ENCODE data around the gene SCAMP5. TPM values are rescaled to one million over a fixed set of nuclear protein-coding genes. Genes with fewer than 3 reads are reported as not detected.

The SCAMP5 gene
- total RNA-seq, 3 donors from 2014 or later: 7.3 to 10.8 (median 7.4) TPM

GRCh38 chr15:74955796-74956647 lies 39.3 kb upstream of the SCAMP5 start:
- no peaks in the 10 kb centered on the region for H3K9me3 ChIP-seq
- H3K36me3 ChIP-seq (ENCODE audit: low read depth): no peaks in the 10 kb centered on the region
- peak; percentile 68 for ATAC-seq
- H3K4me1 ChIP-seq (ENCODE audit: low read depth): peaks cover 34% of the 10 kb centered on the region
- DNase-seq: peak; percentile 86 to 90 (median 87)
- intact Hi-C loops (cut with DNase I, micrococcal nuclease): no loop called here
- no peak overlapping the region for H3K4me3 ChIP-seq
- peak; percentile 42 for TF ChIP-seq CTCF (IDR thresholded peaks at IDR 0.05)

- ATAC-seq (peak; percentile 85), DNase-seq (peak; percentile 89 to 93 (median 90))
- Histone ChIP-seq H3K4me3 (peak within 1 kb of the TSS; percentile 3), H3K36me3 (ENCODE audit: low read depth) (no peaks in the 10 kb centered on the region), H3K9me3 (no peaks in the 10 kb centered on the region), H3K4me1 (ENCODE audit: low read depth) (peaks cover 34% of the 10 kb centered on the region)
- intact Hi-C loops (cut with DNase I, micrococcal nuclease): no loop called here
- no peak for TF ChIP-seq CTCF (IDR thresholded peaks at IDR 0.05)
Measured at GRCh38 chr15:74956648-74957475, 38.5 kb upstream of the SCAMP5 start, which contains the start of gene RPP25. TSS of gene RPP25 (minus strand) at chr15:74956772. CDS start at chr15:74956583, 189 bp downstream.

- peak overlapping the region; percentile 7 for H3K4me3 ChIP-seq
- intact Hi-C loops (cut with DNase I, micrococcal nuclease): no loop called here
- H3K4me1 ChIP-seq (ENCODE audit: low read depth): peaks cover 34% of the 10 kb centered on the region
- TF ChIP-seq CTCF (IDR thresholded peaks at IDR 0.05): no peak
- H3K36me3 ChIP-seq (ENCODE audit: low read depth): no peaks in the 10 kb centered on the region
- DNase-seq (peak in 1 of 3 donors; percentile 64), ATAC-seq (no peak)
- H3K9me3 ChIP-seq: no peaks in the 10 kb centered on the region
Measured at GRCh38 chr15:74957476-74958035, 37.8 kb upstream of the SCAMP5 start.

- DNase-seq (peak; percentile 84 to 89 (median 85)), ATAC-seq (peak; percentile 73)
- Histone ChIP-seq H3K36me3 (ENCODE audit: low read depth) (no peaks in the 10 kb centered on the region), H3K4me1 (ENCODE audit: low read depth) (peaks cover 34% of the 10 kb centered on the region), H3K4me3 (no peak overlapping the region), H3K9me3 (no peaks in the 10 kb centered on the region)
- TF ChIP-seq CTCF (IDR thresholded peaks at IDR 0.05): peak; percentile 48
- intact Hi-C loops (cut with DNase I, micrococcal nuclease): no loop called here
Measured at GRCh38 chr15:74958320-74958907, 36.9 kb upstream of the SCAMP5 start.

GRCh38 chr15:74958908-74959585 lies 36.3 kb upstream of the SCAMP5 start:
- Histone ChIP-seq H3K36me3 (ENCODE audit: low read depth) (no peaks in the 10 kb centered on the region), H3K4me1 (ENCODE audit: low read depth) (peaks cover 31% of the 10 kb centered on the region), H3K4me3 (no peak overlapping the region), H3K9me3 (no peaks in the 10 kb centered on the region)
- DNase-seq (peak in 1 of 3 donors; percentile 51), ATAC-seq (no peak)
- intact Hi-C loops (cut with DNase I, micrococcal nuclease): no loop called here
- TF ChIP-seq CTCF (IDR thresholded peaks at IDR 0.05): no peak

All from mucosa of descending colon (tissue), 3 donors.